Liver (tissue), 3 donors: ENCODE results near the gene RBM28.

Source experiments
- ATF3 ChIP-seq: IDR thresholded peaks from 2 replicates; pipeline ENCODE4 v1.6.1; 2016; ENCODE audit warnings: antibody characterized with exemption
- EGR1 ChIP-seq, 2 donors: IDR thresholded peaks; 2 replicates each; pipeline ENCODE4 v1.6.1; 2016 to 2018; ENCODE audit warnings: antibody characterized with exemption in 2 of 2, low read depth in 2 of 2
- FOXA1 ChIP-seq: IDR thresholded peaks from 2 replicates; pipeline ENCODE4 v1.6.1; 2016; ENCODE audit warnings: antibody characterized with exemption
- GABPA ChIP-seq, 2 donors: IDR thresholded peaks in 1 of 2; conservative IDR thresholded peaks in 1 of 2; 2 replicates each; pipeline ENCODE4 v1.6.1; 2016; ENCODE audit warnings: antibody characterized with exemption in 2 of 2, mild to moderate bottlenecking in 1 of 2, moderate library complexity in 1 of 2
- HNF4A ChIP-seq, 2 donors: conservative IDR thresholded peaks; 2 replicates each; pipeline ENCODE4 v1.6.1; 2016; ENCODE audit warnings: antibody characterized with exemption in 2 of 2, mild to moderate bottlenecking in 2 of 2
- MAX ChIP-seq: IDR thresholded peaks from 2 replicates; pipeline ENCODE4 v1.6.1; 2016; ENCODE audit warnings: antibody characterized with exemption
- RAD21 ChIP-seq, 2 donors: IDR thresholded peaks; 2 replicates each; pipeline ENCODE4 v1.6.1; 2016; ENCODE audit warnings: antibody characterized with exemption in 2 of 2, mild to moderate bottlenecking in 2 of 2
- RXRA ChIP-seq, 2 donors: IDR thresholded peaks; 2 replicates each; pipeline ENCODE4 v1.6.1; 2017 to 2018; ENCODE audit warnings: antibody characterized with exemption in 2 of 2, mild to moderate bottlenecking in 1 of 2
- SP1 ChIP-seq: IDR thresholded peaks from 2 replicates; pipeline ENCODE4 v1.6.1; 2018; ENCODE audit warnings: antibody characterized with exemption, mild to moderate bottlenecking
- TAF1 ChIP-seq: conservative IDR thresholded peaks from 2 replicates; pipeline ENCODE4 v1.6.1; 2016; ENCODE audit warnings: antibody characterized with exemption, mild to moderate bottlenecking
- YY1 ChIP-seq: IDR thresholded peaks from 2 replicates; pipeline ENCODE4 v1.6.1; 2016; ENCODE audit warnings: antibody characterized with exemption, mild to moderate bottlenecking
- TF ChIP-seq, protein P1 (sequence below): fragments of 150-350 bp; IDR thresholded peaks from 2 replicates; pipeline ENCODE4 v1.5.1; 2017; ENCODE audit warnings: improper control_type of control experiment, low read depth, low read length; ENCODE audit not compliant: missing input control
- TF ChIP-seq, protein P2 (sequence below): IDR thresholded peaks from 2 replicates; pipeline ENCODE4 v1.6.1; 2016; ENCODE audit warnings: antibody characterized with exemption, mild to moderate bottlenecking
- TF ChIP-seq, protein P3 (sequence below): IDR thresholded peaks from 2 replicates; pipeline ENCODE4 v1.6.1; 2016; ENCODE audit warnings: antibody characterized with exemption
- donor health status: healthy.
- donor health status: healthy.

DNA sequence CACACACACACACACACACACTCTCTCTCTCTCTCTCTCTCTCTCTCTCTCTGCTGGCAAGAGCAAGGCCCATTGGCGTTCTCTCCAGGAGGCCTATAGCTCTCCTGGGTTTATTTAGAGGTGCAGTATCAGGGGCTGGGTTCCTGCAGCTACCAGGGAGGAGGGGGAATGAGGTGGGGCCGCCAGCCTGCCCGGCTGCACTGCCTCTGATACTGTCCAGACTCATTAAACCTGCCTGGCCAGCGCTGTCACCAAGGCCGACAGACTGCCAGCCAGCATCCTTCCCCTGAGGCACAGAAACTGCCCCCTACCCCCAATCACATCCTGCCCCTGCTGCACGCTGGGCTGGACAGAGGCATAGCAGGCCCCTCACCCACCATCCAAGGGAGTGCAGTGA lies 13.5 kb upstream of the RBM28 start:
- TF ChIP-seq, protein P1, sequence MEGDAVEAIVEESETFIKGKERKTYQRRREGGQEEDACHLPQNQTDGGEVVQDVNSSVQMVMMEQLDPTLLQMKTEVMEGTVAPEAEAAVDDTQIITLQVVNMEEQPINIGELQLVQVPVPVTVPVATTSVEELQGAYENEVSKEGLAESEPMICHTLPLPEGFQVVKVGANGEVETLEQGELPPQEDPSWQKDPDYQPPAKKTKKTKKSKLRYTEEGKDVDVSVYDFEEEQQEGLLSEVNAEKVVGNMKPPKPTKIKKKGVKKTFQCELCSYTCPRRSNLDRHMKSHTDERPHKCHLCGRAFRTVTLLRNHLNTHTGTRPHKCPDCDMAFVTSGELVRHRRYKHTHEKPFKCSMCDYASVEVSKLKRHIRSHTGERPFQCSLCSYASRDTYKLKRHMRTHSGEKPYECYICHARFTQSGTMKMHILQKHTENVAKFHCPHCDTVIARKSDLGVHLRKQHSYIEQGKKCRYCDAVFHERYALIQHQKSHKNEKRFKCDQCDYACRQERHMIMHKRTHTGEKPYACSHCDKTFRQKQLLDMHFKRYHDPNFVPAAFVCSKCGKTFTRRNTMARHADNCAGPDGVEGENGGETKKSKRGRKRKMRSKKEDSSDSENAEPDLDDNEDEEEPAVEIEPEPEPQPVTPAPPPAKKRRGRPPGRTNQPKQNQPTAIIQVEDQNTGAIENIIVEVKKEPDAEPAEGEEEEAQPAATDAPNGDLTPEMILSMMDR = no peak
- TF ChIP-seq, protein P2, sequence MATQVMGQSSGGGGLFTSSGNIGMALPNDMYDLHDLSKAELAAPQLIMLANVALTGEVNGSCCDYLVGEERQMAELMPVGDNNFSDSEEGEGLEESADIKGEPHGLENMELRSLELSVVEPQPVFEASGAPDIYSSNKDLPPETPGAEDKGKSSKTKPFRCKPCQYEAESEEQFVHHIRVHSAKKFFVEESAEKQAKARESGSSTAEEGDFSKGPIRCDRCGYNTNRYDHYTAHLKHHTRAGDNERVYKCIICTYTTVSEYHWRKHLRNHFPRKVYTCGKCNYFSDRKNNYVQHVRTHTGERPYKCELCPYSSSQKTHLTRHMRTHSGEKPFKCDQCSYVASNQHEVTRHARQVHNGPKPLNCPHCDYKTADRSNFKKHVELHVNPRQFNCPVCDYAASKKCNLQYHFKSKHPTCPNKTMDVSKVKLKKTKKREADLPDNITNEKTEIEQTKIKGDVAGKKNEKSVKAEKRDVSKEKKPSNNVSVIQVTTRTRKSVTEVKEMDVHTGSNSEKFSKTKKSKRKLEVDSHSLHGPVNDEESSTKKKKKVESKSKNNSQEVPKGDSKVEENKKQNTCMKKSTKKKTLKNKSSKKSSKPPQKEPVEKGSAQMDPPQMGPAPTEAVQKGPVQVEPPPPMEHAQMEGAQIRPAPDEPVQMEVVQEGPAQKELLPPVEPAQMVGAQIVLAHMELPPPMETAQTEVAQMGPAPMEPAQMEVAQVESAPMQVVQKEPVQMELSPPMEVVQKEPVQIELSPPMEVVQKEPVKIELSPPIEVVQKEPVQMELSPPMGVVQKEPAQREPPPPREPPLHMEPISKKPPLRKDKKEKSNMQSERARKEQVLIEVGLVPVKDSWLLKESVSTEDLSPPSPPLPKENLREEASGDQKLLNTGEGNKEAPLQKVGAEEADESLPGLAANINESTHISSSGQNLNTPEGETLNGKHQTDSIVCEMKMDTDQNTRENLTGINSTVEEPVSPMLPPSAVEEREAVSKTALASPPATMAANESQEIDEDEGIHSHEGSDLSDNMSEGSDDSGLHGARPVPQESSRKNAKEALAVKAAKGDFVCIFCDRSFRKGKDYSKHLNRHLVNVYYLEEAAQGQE = no peak
- TF ChIP-seq GABPA (IDR thresholded peaks at IDR 0.05 in 1 of 2, conservative IDR thresholded peaks at IDR 0.05 in 1 of 2) = no peak
- TF ChIP-seq HNF4A (conservative IDR thresholded peaks at IDR 0.05) = no peak
- TF ChIP-seq, protein P3, sequence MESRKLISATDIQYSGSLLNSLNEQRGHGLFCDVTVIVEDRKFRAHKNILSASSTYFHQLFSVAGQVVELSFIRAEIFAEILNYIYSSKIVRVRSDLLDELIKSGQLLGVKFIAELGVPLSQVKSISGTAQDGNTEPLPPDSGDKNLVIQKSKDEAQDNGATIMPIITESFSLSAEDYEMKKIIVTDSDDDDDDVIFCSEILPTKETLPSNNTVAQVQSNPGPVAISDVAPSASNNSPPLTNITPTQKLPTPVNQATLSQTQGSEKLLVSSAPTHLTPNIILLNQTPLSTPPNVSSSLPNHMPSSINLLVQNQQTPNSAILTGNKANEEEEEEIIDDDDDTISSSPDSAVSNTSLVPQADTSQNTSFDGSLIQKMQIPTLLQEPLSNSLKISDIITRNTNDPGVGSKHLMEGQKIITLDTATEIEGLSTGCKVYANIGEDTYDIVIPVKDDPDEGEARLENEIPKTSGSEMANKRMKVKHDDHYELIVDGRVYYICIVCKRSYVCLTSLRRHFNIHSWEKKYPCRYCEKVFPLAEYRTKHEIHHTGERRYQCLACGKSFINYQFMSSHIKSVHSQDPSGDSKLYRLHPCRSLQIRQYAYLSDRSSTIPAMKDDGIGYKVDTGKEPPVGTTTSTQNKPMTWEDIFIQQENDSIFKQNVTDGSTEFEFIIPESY = no peak
- no peak for TF ChIP-seq RAD21 (IDR thresholded peaks at IDR 0.05)
- no peak for TF ChIP-seq TAF1
- no peak for TF ChIP-seq YY1
- TF ChIP-seq ATF3 = no peak
- no peak for TF ChIP-seq EGR1 (IDR thresholded peaks at IDR 0.05; ENCODE audit: low read depth in 2 of 2)
- TF ChIP-seq SP1 = no peak
- no peak for TF ChIP-seq MAX
- TF ChIP-seq FOXA1 = no peak
- TF ChIP-seq RXRA (IDR thresholded peaks at IDR 0.05) = no peak
